Type B pancreatic cell (in vitro differentiated cells): Measurements from ENCODE around the gene INA. TPM values are rescaled to one million over a fixed set of nuclear protein-coding genes. Genes with fewer than 3 reads are reported as not detected.
"Not testable (repeated sequence)": the region's sequence is repeated elsewhere in the genome, so short reads cannot be mapped to it uniquely, and the experiment has no call there.

Source experiments
- DNase-seq: peaks from one replicate; pipeline ENCODE4 v3.0.0; 2021; ENCODE audit warnings: mixed read lengths; ENCODE audit not compliant: unreplicated experiment; ENCODE audit errors: extremely low spot score
- H3K27ac Mint-ChIP-seq: 2 replicates; pipeline ENCODE4 v1.8.0; 2021; ENCODE audit warnings: mild to moderate bottlenecking, mixed read lengths
- H3K27me3 Mint-ChIP-seq: 2 replicates; pipeline ENCODE4 v1.8.0; 2021; ENCODE audit warnings: mixed read lengths
- H3K36me3 Mint-ChIP-seq: 2 replicates; pipeline ENCODE4 v1.8.0; 2021; ENCODE audit warnings: mixed read lengths
- H3K4me1 Mint-ChIP-seq: one replicate; pipeline ENCODE4 v1.8.0; 2021; ENCODE audit warnings: mixed read lengths; ENCODE audit not compliant: unreplicated experiment
- H3K4me3 Mint-ChIP-seq: 2 replicates; pipeline ENCODE4 v1.8.0; 2021; ENCODE audit warnings: mild to moderate bottlenecking, mixed read lengths
- H3K9me3 Mint-ChIP-seq: 2 replicates; pipeline ENCODE4 v1.8.0; 2021; ENCODE audit warnings: mixed read lengths
- total RNA-seq: library from RNA; stranded (reverse); gene quantifications from 2 replicates; pipeline ENCODE4 v1.2.1, GENCODE V29; 2021; ENCODE audit warnings: low replicate concordance
- TF ChIP-seq, protein P1 (sequence below): fragments of 200-600 bp; sonication (generic); conservative IDR thresholded peaks from 2 replicates; pipeline ENCODE4 v1.5.0; 2021; ENCODE audit warnings: antibody characterized with exemption, mild to moderate bottlenecking

INA gene
- total RNA-seq, 1 donor from 2014 or later = 9.4 TPM

DNA sequence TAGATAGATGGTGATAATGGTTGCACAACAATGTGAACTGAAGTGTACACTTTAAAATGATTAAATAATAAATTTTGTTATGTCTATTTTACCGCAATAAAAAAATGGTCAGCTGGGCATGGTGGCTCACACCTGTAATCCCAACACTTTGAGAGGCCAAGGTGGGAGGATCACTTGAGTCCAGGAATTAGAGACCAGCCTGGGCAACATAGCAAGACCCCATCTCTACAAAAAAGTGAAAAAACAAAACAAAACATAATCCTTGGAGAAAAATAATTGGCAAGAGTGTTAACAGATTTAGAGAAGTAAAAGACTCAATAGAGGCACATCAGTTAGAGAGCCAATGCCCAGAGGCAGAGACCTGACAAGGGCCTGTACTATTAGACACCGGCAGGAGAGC is 41.2 kb upstream of the INA start:
- Mint-ChIP-seq H3K27me3 (no peaks in the 10 kb centered on the region), H3K4me3 (no peak overlapping the region), H3K9me3 (peaks cover 4% of the 10 kb centered on the region), H3K36me3 (no peaks in the 10 kb centered on the region), H3K27ac (peak overlapping the region; percentile 67), H3K4me1 (peaks cover 12% of the 10 kb centered on the region)
- TF ChIP-seq, protein P1, sequence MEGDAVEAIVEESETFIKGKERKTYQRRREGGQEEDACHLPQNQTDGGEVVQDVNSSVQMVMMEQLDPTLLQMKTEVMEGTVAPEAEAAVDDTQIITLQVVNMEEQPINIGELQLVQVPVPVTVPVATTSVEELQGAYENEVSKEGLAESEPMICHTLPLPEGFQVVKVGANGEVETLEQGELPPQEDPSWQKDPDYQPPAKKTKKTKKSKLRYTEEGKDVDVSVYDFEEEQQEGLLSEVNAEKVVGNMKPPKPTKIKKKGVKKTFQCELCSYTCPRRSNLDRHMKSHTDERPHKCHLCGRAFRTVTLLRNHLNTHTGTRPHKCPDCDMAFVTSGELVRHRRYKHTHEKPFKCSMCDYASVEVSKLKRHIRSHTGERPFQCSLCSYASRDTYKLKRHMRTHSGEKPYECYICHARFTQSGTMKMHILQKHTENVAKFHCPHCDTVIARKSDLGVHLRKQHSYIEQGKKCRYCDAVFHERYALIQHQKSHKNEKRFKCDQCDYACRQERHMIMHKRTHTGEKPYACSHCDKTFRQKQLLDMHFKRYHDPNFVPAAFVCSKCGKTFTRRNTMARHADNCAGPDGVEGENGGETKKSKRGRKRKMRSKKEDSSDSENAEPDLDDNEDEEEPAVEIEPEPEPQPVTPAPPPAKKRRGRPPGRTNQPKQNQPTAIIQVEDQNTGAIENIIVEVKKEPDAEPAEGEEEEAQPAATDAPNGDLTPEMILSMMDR = no peak
- DNase-seq = no peak

DNA sequence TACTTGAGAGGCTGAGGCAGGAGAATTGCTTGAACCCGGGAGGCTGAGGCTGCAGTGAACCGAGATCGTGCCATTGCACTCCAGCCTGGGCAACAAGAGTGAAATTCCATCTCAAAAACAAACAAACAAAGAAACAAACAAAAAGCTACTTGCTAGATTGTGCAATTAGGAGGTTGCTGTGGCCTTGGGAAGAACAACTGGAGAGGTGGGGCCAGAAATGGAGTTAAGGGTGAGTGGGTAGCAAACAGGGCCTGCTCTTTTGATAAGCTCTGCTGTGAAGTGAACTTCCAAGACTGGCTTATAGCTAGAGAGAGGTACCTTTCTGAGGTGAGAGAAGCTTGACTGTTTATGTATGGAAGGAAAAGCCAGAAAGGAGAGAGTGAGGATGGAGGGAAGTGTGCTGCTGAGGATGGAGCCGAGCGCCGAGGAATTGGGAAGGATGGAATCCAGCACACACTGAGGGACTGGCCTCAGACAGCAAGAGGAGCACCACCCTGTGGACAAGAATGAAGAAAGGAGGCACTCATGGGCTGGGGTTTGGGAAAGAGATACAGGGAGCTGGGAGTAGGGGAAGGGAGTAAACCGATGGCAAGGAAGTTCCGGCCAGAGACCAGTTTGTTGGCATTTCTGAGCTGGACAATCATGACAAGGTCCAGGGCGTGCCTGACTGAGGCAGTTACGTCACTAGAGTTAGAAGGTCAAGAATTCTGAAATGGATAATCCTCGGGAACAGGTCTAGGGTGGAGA is 38.3 kb upstream of the INA start:
- Mint-ChIP-seq H3K36me3 (no peaks in the 10 kb centered on the region), H3K9me3 (no peaks in the 10 kb centered on the region), H3K27me3 (no peaks in the 10 kb centered on the region), H3K4me3 (peak overlapping the region; percentile 68), H3K27ac (peak overlapping the region; percentile 97), H3K4me1 (peaks cover 11% of the 10 kb centered on the region)
- DNase-seq = no peak
- TF ChIP-seq, protein P1 = peak; percentile 31

DNA sequence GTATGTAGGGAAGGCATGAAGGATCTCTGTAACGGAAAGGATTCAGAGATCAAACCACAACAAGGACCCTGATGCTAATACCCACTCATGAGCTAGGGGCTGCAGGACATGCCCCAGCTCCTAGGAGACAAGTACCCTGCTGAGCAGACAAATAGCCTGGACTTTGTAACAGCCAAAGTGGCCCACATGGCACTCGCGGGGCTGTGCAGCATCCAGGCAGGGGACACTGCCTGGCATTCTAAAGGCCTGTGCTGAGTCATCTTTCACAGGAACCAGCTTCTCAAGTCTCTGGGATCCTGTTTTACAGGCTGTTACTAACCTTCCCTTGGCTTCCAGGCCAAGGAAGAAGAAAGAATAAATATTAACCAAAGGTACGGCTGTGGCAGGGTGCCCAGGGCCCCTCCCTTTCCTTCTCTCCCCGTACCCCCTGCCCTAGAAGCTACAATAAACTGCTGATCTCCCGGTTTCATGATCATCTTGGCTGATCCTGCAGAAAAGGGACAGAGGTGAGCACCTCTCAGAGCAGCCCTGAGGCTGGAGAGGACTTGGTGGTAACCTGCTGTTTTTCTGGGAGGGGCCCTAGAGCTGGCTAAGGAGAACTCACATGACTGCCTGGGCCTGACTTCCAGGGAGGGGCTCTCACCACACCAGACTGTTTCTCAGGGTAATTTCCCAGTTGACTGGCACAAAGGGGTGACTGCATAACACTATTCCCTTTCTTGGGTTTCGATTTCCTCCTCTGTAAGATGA is 35.5 kb upstream of the INA start:
- no peaks in the 10 kb centered on the region for H3K9me3 Mint-ChIP-seq
- H3K27me3 Mint-ChIP-seq = no peaks in the 10 kb centered on the region
- no peaks in the 10 kb centered on the region for H3K36me3 Mint-ChIP-seq
- H3K27ac Mint-ChIP-seq = peak overlapping the region; percentile 99
- H3K4me3 Mint-ChIP-seq = peak overlapping the region; percentile 57
- peaks cover 14% of the 10 kb centered on the region for H3K4me1 Mint-ChIP-seq
- TF ChIP-seq, protein P1 = no peak
- DNase-seq = no peak

DNA sequence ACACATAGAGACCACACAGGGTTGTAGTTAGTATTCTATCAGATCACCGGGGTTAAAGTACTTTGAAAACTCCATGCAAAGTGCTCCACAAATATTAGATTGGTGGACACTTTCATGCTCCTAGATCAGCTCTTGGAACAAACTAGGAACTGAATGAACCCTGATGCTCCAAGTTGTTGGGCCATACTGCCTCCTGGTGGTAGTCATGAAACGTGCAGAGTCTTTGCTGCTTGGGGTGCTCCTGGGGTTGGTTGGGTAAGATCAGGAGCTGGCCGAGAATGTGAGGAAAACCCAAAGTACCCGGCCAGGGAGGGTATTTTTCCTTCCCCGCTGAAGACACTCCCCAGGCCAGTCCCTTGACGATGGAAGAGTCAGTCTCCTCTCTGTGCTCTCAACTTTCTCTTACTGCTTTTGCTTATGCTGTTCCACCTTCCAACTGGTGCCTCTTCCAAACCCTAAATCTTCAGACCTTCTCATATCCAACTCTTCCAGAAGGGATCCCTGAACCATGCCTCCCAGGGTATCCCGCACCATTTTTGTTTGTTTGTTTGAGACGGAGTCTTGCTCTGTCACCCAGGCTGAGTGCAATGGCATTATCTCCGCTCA is 32.2 kb upstream of the INA start:
- H3K36me3 Mint-ChIP-seq = no peaks in the 10 kb centered on the region
- peaks cover 8% of the 10 kb centered on the region for H3K4me1 Mint-ChIP-seq
- no peak overlapping the region for H3K4me3 Mint-ChIP-seq
- peak overlapping the region; percentile 71 for H3K27ac Mint-ChIP-seq
- H3K27me3 Mint-ChIP-seq = peaks cover 3% of the 10 kb centered on the region
- peak; percentile 70 for DNase-seq
- H3K9me3 Mint-ChIP-seq = no peaks in the 10 kb centered on the region
- TF ChIP-seq, protein P1 = peak; percentile 85

- peak within 1 kb of the TSS; percentile 71 for H3K27ac Mint-ChIP-seq
- H3K9me3 Mint-ChIP-seq, H3K36me3 Mint-ChIP-seq, H3K27me3 Mint-ChIP-seq, DNase-seq, H3K4me1 Mint-ChIP-seq, H3K4me3 Mint-ChIP-seq: not testable (repeated sequence)
Measured at GRCh38 chr10:103245587-103245986, 31.4 kb upstream of the INA start, which contains the start of gene RPEL1. TSS of gene RPEL1 (plus strand) at chr10:103245887. CDS start at chr10:103245997, 110 bp downstream.

DNA sequence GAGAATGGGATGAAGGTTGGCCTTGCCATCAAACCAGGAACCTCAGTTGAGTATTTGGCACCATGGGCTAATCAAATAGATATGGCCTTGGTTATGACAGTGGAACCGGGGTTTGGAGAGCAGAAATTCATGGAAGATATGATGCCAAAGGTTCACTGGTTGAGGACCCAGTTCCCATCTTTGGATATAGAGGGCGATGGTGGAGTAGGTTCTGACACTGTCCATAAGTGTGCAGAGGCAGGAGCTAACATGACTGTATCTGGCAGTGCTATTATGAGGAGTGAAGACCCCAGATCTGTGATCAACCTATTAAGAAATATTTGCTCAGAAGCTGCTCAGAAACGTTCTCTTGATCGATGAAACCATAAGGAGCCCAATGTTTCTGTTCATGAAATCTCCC is 30.6 kb upstream of the INA start:
- no peak overlapping the region for H3K4me3 Mint-ChIP-seq

More for the DNA sequence above, 30.6 kb upstream of the INA start:
- Mint-ChIP-seq H3K27ac (no peak overlapping the region), H3K9me3 (no peaks in the 10 kb centered on the region), H3K27me3 (peaks cover 3% of the 10 kb centered on the region), H3K36me3 (no peaks in the 10 kb centered on the region), H3K4me1 (peaks cover 8% of the 10 kb centered on the region)
- TF ChIP-seq, protein P1 = no peak
- DNase-seq = no peak
